NCI-H748 treated with DMSO at 0.1 percent for 48 hours (cell line): Measurements from ENCODE around the gene ZNF574.

Source experiments
- DNase-seq: peaks from one replicate; lab custom pipeline; 2025; lab: John Stamatoyannopoulos, UW

The ZNF574 gene

DNA sequence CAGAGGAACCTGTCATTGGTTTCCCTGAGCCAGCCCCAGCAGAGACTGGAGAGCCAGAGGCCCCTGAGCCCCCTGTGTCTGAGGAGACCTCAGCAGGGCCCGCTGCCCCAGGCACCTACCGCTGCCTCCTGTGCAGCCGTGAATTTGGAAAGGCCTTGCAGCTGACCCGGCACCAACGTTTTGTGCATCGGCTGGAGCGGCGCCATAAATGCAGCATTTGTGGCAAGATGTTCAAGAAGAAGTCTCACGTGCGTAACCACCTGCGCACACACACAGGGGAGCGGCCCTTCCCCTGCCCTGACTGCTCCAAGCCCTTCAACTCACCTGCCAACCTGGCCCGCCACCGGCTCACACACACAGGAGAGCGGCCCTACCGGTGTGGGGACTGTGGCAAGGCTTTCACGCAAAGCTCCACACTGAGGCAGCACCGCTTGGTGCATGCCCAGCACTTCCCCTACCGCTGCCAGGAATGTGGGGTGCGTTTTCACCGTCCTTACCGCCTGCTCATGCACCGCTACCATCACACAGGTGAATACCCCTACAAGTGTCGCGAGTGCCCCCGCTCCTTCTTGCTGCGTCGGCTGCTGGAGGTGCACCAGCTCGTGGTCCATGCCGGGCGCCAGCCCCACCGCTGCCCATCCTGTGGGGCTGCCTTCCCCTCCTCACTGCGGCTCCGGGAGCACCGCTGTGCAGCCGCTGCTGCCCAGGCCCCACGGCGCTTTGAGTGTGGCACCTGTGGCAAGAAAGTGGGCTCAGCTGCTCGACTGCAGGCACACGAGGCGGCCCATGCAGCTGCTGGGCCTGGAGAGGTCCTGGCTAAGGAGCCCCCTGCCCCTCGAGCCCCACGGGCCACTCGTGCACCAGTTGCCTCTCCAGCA lies 4.2 kb downstream of the ZNF574 start:
- no peak for DNase-seq

DNA sequence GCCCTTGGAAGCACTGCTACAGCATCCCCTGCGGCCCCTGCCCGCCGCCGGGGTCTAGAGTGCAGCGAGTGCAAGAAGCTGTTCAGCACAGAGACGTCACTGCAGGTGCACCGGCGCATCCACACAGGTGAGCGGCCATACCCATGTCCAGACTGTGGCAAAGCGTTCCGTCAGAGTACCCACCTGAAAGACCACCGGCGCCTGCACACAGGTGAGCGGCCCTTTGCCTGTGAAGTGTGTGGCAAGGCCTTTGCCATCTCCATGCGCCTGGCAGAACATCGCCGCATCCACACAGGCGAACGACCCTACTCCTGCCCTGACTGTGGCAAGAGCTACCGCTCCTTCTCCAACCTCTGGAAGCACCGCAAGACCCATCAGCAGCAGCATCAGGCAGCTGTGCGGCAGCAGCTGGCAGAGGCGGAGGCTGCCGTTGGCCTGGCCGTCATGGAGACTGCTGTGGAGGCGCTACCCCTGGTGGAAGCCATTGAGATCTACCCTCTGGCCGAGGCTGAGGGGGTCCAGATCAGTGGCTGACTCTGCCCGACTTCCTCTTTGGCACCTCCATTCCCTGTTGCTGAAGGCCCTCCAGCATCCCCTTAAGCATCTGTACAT lies 4.9 kb downstream of the ZNF574 start:
- no peak for DNase-seq

DNA sequence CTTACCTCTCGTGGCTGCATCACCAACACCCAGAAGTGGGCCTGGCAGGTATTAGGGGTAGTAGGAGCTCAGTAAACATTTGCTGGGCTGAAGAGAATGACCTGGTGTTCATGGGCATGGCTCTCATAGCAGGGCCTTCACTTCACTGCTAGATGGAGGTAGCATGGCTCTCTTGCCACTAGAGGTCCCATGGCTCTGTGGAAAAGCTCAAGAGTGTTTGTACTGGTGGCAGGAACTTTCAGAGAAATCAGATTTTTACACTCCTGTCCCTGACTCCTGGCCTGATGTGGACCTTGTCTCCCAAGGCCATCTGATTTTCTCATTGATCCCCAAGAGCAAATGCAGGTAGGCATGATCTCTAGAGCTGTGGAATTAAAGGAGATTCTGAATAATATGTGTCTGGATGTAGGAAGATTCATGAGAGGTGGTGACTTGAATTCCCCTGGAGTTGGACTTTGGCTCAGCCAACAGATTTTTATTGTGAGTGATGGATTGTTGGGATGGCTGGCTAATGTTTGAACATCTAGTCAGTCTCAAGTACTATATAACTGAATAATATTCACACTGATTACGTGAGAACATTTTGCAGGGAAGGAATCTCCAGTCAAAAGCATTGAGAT lies 5.7 kb downstream of the ZNF574 start:
- DNase-seq = no peak

DNA sequence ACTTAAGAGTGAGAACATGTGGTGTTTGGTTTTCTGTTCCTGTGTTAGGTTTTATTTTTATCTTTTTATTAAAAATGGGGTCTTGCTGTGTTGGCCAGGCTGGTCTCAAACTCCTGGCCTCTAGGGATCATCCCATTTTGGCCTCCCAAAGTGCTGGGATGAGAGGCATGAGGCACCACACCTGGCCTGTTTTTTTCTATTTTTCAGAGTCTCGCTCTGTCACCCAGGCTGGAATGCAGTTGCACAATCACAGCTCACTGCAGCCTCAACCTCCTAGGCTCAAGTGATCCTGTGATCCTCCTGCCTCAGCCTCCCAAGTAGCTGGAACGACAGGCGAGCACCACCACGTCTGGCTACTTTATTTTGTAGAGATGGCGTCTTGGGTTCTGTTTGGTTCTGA lies 7.6 kb downstream of the ZNF574 start:
- no peak for DNase-seq

DNA sequence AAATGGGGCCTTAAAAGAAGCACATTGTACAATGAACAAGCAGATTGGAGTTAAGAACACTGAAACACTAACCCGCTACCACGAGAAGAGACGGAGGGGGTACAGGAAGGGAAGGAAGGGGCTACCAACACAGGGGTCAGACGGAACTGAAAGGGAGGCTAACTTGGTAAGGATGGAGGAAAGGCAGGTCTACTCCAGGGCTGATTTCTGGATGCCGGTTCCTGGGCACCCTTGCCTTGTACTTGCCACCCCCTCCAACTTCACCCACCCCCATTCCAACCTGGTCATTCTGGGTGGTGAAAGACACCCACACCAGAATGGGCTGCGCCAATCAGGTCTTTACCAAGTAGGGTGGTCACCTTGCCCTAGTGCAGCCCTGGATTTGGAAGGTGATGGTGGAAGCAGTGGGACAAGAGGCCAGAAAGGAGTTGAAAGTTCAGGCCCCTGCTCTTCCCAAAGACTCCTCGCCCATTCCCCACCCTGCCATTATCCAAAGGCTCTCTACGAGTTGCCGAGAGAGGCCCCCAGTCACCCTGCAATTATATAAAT lies 10.3 kb downstream of the ZNF574 start:
- DNase-seq = no peak

DNA sequence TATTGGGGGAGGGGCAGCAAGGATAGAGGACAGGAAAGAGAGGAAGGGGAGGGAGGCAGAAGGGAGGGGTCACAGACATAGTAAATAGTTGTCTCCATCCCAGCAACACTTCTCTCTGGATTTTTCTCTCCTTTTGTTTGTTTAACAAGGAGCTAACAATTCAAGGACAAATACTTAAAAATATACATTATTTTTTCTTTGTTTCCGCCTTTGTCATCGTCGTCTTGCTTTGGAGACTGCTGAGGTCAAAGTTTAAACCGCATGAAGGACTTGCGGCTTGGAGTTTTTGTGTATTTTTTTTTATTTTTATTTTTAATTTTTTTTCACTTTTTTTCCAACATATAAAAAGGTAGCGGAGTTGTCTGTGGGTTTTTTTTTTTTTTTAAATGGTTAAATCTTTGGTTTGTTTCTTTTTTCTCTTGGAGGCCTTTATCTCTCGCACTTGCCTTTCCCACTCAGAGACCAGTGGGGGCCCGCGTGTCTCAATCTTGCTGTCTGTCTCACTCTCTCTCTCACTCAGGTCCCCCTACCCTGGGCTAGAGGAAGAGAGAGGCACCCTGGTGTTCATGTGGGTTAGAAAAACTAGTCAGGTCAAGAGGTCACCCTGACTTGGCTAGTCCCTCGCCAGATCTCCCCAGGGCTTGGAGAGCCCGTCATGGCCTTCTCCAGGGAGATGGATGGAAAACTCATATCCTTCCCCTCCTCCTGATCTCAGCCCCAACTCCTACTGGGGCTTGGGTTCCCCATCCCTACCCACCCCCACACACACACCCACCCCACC lies 11.0 kb downstream of the ZNF574 start:
- no peak for DNase-seq

DNA sequence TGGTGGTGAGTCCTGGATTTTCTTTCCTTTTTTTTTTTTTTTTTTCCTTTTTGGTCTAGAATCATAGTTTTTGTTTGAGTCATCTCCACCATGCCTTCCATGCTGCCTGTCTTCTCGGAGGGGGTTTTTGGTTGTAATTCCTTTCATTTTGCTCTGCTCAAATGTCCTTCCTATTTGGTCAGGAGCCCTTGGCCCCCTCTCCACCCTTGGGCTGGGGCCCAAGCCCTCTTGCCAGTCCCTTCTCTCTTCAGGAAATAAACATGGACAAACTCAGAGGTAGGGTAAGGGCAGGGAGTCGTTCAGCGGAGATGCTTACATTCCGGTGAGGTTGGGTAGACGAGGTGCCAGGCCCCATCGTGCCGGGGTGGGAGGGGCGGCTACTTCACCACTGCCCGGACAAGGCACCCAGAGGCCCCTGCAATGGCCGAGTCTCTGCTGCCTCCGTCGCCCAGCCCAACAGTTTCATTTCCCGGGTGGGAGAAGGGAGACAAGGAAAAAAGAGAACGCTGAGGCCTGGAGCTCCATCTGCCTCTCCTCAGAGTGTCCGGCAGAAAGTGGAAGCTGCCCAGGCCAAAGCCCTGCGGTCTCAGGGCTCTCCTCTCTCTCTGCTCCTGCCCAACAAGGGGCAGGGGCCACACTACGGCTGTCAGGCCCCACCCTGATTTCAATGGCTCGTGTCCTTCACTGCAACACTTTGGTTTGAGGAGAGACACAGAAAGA lies 12.7 kb downstream of the ZNF574 start:
- DNase-seq = no peak

DNA sequence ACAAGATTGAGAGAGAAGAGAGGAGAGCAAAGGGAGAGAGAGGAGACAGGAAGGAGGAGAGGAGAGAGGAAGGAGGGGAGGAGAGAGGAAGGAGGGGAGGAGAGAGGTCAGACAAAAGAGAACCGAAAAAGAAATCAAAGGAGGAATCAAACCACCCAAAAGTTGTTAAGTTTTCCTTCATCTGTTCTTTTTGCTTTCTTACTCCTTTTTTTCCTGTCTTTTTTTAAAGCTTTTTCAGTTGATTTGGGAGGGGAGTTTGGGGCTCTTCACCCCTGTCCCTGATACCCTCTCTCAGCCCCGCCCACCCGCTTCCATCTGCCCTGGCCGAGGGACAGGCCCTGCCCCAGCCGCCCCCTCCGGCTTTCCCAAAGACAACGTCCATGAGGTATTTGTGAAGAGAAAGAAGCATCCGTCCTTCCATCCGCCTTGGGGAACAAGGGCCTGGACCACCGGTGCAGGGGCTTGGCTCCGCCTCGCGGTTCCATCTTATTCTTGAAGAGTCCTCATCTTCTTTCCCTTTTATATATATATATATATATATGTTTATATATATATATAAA lies 13.3 kb downstream of the ZNF574 start:
- no peak for DNase-seq

DNA sequence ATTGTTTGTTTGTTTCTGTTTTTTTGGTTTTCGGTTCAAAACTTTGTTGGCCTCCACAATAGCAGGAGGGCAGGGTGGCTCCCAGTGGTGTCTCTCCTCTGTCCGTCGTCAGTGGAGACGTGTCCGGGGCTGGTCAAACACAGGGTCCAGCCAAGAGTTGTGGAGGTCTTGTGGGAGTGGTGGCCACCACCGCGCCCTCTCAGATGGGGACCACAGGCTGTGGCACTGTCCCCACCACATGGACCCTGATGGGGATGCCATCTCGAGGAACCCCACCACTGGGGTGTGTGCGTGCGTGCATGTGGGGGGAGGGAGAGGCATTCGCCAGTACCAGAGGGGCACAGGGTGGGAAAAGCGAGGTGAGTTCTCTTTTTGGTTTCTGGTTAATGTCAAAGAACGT lies 13.8 kb downstream of the ZNF574 start:
- DNase-seq = no peak

DNA sequence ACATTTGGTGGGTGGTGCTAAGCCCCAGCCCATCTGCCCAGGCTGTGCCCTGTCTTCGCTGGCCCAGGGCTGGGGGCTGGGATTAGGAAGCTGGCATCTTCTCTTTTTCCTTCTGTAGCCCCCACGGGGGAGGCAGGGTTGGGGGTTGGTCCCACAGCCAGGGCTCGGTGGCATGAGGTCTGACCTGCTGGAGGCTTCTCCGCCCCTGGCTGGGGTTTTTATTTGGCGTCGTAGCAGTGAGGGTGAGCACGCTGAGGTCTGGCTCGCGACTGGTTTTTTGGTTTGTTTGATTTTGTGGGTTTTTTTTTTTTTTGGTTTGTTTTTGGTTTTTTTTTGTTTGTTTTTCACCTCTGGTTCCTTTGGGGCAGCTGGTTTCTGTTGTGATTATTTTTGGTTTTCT lies 14.7 kb downstream of the ZNF574 start:
- DNase-seq = no peak

DNA sequence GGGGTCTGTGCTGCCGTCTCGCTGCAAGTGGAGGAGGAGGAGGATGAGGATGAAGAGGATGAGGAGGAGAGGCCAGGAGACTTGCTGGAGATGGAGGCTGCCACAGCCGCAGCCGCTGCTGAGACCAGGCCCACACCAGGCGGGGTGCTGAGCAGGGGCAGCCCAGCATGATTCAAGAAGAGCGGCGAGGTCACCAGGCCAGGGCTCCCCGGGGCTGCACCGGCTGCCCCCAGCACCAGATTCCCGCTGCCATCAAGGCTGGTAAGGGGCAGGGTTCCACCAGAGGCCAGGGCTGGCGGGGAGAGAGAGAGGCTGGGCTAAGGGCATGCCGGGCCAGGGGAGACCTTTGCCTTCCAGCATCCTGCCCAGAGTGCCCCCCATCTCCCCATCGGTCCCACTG lies 15.3 kb downstream of the ZNF574 start:
- no peak for DNase-seq

DNA sequence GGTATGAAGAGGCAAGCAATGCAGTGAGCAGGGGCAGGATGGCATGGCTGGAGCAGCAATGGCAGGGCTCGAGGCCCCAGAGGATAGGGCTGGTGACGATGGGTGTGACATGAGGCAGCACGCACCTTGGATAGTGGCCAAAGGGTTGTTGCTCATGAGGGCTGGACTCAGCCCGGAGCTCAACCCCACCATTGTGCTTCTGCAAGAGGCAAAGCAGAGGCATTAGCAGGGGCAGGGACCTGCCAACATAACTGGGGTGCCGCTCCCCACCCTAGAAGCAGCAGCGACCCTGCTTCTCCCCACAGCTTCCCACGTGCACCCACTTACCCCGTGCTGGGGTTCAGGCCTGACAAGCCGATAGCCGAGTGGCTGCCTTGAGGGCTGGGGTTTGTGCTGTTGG lies 15.8 kb downstream of the ZNF574 start:
- no peak for DNase-seq

DNA sequence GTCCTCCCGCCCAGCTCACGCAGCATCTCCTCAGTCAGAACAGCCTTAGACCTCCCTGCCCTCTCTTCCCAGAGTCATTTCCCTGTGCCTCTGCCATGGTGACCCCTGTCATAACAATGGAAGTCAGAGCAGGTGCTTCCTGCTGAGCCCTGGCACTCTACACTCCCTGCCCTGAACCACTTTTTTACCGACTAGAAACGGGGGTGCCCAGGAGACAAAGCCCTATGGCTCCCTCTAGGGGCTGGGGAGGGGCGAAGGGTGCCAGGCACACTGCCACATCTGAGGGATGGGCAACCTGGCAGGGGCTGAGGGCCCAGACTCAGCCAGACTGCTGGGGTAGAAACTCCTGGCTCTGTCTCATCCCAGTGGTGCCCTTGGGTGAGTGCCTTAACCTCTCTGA lies 16.4 kb downstream of the ZNF574 start:
- no peak for DNase-seq

DNA sequence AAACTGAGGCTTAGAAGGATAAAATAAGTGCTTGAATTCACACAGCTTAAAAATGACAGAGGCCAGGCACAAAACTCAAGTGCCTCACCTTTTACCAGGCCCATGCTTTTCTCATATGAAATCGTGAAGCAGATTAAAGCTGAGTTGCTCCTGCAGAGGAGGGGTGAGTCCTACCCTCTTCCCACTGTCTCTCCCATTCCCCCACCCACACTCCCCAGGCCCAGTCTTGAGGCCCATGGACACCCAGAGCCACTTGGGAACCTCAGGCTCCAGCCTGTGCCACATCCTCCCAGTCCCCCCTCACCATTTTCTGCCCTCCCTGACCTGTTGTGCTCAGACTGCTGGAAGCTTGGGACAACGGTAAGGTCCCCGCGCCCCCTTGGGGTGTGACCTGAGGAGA lies 17.5 kb downstream of the ZNF574 start:
- DNase-seq = no peak

DNA sequence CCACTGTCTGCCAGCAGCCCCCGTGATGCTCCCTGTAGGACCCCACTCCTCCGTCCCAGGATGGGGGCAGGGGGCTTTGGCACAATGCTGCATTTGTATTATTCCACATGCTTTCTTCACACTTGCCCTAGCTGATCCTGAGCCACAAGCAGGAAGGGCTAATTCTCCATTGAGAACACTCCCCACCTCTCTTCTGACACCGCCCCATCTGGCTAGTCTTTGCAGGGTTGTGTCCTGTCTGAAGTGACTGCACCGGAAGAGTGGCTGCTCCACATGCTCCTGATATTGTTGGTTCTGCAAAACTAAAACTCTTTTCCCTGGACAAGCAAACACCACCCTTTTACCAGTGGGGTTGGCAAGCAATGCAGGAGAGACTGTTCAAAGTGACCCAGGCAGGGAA lies 18.0 kb downstream of the ZNF574 start:
- no peak for DNase-seq

DNA sequence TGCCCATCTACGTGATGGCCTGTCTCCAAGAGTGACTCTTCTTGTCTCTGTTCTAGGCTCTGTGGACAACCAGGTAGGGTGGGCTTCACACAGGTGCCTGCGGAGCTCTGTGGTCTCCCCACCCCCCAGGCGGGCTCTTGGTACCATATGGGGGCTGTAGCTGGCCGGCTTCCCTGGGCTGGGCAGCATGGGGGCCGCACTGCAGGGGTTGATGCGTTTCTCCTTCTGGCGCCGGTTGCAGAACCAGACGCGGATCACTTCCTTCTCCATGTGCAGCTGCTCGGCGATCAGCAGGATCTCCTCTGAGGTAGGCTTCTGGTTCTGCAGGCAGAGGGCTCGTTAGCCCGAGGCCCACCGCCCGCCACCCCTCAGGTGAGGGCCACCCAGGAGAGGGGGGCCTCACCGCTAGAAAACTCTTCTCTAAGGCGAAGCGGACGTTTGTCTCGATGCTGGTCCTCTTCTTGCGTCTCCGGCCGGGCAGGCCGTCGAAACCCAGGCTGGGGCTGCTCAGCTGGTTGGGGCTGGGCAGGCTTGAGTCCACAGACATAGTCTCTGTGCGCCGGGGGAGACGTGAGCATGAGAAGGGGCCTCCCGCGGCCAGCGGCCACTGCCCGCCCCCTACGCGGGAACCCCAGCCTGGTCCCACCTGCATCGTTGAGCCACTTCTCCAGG lies 19.3 kb downstream of the ZNF574 start:
- no peak for DNase-seq

DNA sequence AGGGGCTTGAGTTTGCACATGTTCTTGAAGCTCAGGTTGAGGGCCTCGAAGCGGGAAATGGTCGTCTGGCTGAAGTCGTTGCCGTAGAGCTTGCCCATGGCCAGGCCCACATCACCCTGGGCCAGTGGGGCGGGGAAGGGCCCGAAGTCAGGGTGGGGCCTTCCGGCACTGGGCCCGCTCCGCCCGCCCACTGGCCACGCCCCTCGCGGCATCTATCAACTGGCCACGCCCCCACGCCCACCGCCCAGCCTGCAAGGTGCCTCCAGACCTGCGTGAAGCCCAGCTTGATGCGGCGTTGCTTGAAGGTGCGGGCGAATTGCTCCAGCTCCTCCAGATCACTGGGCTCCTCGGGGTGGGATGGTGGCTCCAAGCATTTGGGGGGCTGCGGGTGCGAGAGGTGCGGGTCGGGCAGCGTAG lies 19.9 kb downstream of the ZNF574 start:
- DNase-seq = no peak

DNA sequence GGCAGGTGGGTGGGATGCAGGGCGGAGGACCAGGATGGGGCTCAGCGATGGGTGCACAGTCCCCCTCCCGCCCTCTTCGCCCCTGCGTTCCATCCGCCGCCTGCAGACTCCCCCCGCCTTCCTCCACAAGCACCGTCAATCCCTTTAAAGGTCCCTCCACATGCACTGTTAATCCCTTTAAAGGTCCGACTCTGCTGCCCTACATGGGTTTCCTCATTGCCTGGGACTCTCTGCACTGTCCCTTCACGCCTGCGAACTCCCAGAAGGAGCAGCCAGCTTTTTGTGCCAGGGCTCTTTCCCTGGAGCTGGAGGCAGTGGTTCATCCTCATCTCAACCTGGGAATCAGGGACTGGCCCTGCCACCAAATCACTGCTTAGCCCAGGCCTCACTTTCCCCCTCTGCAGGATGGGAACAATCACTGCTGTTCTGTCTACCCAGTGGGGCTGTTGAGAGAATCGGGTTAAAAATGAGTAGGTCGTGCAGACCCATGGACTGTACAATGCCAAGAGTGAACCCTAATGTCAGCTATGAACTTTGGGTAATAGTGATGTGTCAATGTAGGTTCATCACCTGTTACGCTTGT lies 20.4 kb downstream of the ZNF574 start:
- no peak for DNase-seq

DNA sequence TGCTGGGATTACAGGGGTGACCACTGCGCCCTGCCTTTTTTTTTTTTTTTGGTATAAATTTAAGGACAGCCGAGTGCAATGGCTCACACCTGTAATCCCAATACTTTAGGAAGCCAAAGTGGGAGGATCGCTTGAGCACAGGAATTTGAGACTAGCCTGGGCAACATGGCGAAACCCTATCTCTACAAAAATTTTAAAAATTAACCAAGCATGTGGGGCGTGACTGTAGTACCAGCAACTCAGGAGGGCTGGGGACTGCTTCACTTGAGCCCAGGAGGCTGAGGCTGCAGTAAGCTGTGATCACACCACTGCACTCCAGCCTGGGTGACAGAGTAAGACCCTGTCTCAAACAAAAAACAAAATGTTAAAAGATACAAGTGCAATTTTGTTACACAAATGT lies 21.5 kb downstream of the ZNF574 start:
- DNase-seq = no peak

DNA sequence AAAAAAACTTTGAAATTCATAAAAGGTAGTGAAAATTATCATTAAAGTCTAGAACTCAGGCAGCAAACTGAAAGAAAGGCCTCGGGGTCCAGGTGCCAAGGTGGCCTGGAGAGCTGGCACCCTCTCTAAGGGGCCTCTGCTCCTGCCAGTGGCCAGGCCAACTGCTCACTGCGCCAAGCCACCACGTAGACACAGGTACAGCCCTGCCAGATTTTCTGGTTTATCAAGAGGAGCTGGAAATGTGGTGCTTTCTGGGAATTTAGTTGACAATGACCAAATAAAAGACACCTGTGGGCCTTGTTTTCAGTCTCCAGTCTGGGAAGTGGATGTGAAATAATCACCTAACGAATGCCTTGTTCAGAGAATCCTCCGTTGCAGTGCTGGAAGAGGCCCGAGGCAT lies 22.8 kb downstream of the ZNF574 start:
- no peak for DNase-seq
